ENCODE data around the gene ADAM12.
"Not testable (repeated sequence)": the region's sequence is repeated elsewhere in the genome, so short reads cannot be mapped to it uniquely, and the experiment has no call there.

The ADAM12 gene

GRCh38 chr10:126255313-126255712 lies 133.0 kb downstream of the ADAM12 start:
- DNase-seq = no peak

- no peak for DNase-seq
Observed at GRCh38 chr10:126253611-126253998, 134.7 kb downstream of the ADAM12 start.

DNA sequence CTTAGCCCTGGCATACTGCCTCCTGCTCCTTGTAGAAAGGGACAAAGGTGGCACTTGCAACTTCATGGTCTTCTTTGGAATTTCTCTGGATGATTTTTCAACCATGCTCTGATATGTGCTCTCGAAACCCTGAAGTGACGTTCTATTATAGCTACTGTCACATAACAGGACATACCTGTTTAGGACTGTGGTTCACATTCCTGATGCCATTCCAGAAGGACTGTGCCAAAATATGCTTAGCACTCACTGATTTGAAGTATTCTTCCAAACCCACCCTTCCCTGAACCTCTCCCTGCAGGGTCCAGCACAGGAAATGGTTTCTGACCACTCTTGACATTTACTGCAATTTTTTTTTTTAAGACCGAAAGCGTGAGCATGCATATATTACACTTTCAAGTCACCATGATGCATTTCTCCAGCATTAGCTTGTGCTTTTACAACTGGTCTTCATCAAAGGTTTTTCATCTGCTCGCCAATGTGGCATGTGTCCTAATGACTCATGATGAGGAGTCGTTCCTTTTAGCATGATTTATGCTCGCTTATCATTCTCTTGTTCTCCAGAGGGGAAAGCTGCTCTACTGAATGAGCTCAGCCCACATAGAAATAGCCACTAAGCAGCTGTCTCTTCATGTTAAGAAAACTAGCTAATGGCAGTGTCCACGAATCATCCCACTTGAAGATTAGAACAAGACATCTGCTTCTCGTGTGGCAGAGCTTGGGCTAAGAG lies 135.2 kb downstream of the ADAM12 start:
- DNase-seq = no peak

GRCh38 chr10:126251778-126252407 lies 136.4 kb downstream of the ADAM12 start:
- no peak for DNase-seq

- no peak for DNase-seq
Observed at GRCh38 chr10:126250527-126251310, 137.6 kb downstream of the ADAM12 start.

DNA sequence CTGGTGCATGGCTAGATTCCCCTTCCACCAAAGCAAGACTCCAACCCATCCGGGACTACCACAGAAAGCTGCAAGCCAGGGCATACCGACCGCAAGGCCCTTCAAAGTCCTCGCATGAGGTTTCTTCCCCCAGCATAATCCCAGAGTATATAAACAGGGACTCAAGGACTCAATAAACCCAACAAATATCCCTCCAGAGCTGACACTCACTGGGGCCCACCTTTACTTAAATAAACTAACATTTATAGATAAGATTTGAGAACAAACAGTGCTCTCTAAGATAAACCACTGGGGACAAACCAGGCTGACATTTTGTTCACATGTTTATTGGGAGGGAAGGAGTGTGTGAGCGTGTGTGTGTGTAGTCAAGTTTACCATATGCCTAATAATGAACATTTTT lies 138.2 kb downstream of the ADAM12 start:
- DNase-seq = no peak

DNA sequence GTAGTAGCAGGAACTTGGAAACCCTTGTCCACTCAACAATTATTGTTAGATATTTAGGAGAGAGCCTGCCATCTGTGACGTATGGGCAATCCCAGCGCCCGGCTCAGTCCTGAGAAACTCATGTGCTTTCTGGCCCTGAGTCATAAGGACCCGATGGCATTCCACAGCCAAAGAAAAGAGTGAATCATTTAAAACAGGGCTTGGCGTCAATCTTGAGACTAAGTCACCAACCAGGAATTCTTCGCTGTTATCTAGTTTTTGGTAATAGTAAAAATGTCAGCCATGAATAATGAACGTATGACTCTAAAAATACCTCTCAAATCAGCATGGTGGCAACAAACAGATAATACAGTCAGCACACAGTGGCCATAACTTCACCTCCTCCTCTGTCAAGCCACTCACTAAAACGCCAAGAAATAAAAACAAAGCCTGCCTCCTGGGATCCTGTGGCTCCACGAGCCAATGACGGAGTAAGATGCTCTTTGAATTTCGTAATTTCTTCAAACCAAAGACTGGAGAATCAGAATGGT lies 140.8 kb downstream of the ADAM12 start:
- no peak for DNase-seq

DNA sequence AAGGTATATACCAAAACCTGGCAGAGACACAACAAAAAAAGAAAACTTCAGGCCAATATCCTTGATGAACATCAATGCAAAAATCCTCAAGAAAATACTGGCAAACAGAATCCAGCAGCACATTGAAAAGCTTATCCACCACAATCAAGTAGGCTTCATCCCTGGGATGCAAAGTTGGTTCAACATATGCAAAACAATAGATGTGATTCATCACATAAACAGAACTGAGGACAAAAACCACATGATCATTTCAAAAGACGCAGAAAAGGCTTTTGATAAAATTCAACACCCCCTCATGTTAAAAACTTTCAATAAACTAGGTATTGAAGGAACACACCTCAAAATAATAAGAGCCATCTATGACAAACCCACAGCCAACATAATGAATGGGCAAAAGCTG lies 141.9 kb downstream of the ADAM12 start:
- not testable (repeated sequence) for DNase-seq

DNA sequence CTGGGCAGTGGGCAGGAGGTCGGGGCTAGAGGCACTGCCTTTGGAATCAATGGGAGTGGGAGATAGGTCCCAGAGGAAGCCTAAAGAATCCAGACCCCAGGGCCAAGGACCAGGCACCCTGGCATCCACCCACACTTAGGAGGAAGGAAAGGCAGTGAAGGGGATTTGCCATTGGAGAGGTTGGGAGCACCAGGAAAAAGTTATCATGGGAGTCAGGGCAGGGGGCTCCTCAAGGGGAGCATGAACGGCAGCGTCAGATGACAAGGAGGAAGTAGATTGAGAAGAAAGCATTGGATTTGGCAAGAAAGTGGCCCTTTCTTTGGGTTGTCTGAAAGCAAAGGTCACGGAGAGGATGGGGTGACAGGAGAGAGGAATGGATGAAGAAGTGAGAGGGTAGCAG lies 142.8 kb downstream of the ADAM12 start:
- no peak for DNase-seq

DNA sequence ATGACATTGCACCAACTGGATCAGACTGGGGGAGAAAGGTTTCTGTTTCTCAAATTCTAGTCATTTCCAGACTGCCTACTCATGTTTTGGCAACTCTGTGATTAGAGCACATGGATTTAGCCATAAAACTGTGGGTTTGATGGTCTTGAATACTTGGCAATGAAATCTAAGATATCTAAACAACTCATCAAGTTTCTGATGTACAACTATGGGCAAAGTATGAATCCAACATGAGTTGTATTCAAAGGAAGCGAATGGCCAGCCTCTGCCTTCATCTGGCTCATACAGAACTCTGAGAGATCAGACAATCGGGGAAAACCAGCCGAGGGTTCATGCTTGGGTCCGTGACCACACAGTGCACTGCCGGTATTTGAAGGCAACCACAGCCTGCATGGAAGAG lies 144.3 kb downstream of the ADAM12 start:
- DNase-seq = no peak

- DNase-seq = no peak
Observed at GRCh38 chr10:126243306-126243705, 145.0 kb downstream of the ADAM12 start.

GRCh38 chr10:126242397-126243260 lies 145.6 kb downstream of the ADAM12 start:
- DNase-seq = no peak

- no peak for DNase-seq
Observed at GRCh38 chr10:126240483-126240882, 147.8 kb downstream of the ADAM12 start.

- DNase-seq = no peak
Observed at GRCh38 chr10:126239844-126240243, 148.4 kb downstream of the ADAM12 start.

- no peak for DNase-seq
Observed at GRCh38 chr10:126235979-126236851, 152.1 kb downstream of the ADAM12 start.

DNA sequence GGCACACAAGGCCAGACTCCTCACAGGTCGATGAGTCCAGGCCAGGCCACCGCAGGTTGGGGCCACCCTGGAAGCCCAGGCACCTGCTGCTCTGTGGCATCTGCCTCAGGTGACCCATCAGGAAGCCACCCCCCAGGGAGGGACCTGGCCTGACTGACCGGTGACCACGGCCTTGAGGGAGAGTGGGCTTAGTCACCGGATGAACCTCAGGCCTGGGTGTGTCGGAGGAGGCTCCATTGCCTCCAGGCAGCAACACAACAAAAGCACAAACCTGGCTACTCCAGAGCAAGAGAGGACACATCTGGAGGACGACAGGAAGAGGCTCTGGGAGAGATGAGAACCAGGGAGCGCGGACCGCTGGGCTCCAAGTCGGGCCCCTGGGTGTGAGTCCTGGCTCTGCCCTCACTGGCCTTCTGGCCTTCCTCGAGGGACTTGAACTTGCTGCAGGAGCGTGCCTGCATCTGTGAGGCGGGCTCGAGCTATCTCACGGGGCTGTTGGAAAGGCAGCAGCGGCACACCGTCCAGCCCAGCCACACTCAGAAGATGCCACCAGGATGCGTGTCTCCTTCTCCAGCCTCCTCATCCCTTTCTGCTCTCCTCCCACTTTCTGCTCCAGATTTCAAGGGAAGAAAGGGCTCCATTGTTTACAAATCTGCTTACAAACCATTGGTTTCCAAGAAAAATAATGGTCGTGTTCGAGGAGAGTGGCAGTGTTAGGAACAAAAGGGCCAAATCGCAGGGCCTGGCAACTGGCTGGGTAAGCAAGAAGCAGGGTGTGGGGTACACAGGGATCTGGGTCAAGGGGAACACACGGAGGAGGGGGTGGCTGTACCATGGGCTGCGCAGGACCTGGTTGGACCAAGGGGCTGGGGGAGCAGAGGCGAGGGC lies 152.9 kb downstream of the ADAM12 start:
- DNase-seq = no peak

GRCh38 chr10:126234630-126235029 lies 153.6 kb downstream of the ADAM12 start:
- no peak for DNase-seq

GRCh38 chr10:126233182-126234148 lies 154.8 kb downstream of the ADAM12 start:
- DNase-seq = no peak

- no peak for DNase-seq
Observed at GRCh38 chr10:126230587-126230986, 157.7 kb downstream of the ADAM12 start.
